Calu3 (cell line): ENCODE data around the gene MYO3B. TPM values are rescaled to one million over a fixed set of nuclear protein-coding genes. Genes with fewer than 3 reads are reported as not detected.

Source experiments
- BruUV-seq: library from RNA; stranded (reverse); fragments of 400-500 nt; replicated peaks from 2 replicates; lab custom pipeline; 2021; lab: Mats Ljungman, UMichigan
- CTCF ChIA-PET: fragments of 300-600 bp; sonication (Branson Sonifier 250); formaldehyde crosslinking; loops from one replicate; lab custom pipeline; 2022; ENCODE audit warnings: antibody characterized with exemption; lab: Charles Lee
- DNase-seq: peaks from one replicate; pipeline ENCODE4 v3.0.0; 2022
- H3K27ac Mint-ChIP-seq: one replicate; pipeline ENCODE4 v1.8.0; 2022; ENCODE audit warnings: mixed read lengths; ENCODE audit not compliant: unreplicated experiment
- H3K27me3 Mint-ChIP-seq: one replicate; pipeline ENCODE4 v1.8.0; 2022; ENCODE audit warnings: mixed read lengths; ENCODE audit not compliant: unreplicated experiment
- H3K36me3 Mint-ChIP-seq: one replicate; pipeline ENCODE4 v1.8.0; 2022; ENCODE audit warnings: mild to moderate bottlenecking, moderate library complexity, mixed read lengths; ENCODE audit not compliant: insufficient read depth, unreplicated experiment
- H3K4me1 Mint-ChIP-seq: one replicate; pipeline ENCODE4 v1.8.0; 2022; ENCODE audit warnings: mild to moderate bottlenecking, low read depth, mixed read lengths; ENCODE audit not compliant: unreplicated experiment
- H3K4me3 Mint-ChIP-seq: one replicate; pipeline ENCODE4 v1.8.0; 2022; ENCODE audit warnings: mild to moderate bottlenecking, low read depth, moderate library complexity, mixed read lengths; ENCODE audit not compliant: unreplicated experiment
- H3K9me3 Mint-ChIP-seq: one replicate; pipeline ENCODE4 v1.8.0; 2022; ENCODE audit warnings: low read depth, mixed read lengths; ENCODE audit not compliant: unreplicated experiment
- CTCF ChIP-seq: fragments of 200-600 bp; IDR thresholded peaks from one replicate; pipeline ENCODE4 v1.8.0; 2022; ENCODE audit warnings: antibody characterized with exemption; ENCODE audit not compliant: unreplicated experiment
- intact Hi-C: fragments of 100-400 bp; cut with micrococcal nuclease; formaldehyde crosslinking; loops from one replicate; pipeline ENCODE4 v1.10.0; 2022; ENCODE audit not compliant: unreplicated experiment
- total RNA-seq: library from RNA; stranded (reverse); gene quantifications from 2 replicates; pipeline ENCODE4 v1.2.3, GENCODE V29; 2022

MYO3B gene
- total RNA-seq, 1 experiment from 2014 or later, result 5.0 TPM

GRCh38 chr2:170156592-170156991, 21.4 kb upstream of the MYO3B start:
- no peak for DNase-seq
- CTCF ChIA-PET, result interaction anchor here (0.7 to 0.8 kb wide), 2 partner anchors 9 to 15 kb away, joined by 3 to 4 read pairs; no protein-coding TSS in a partner anchor
- intact Hi-C loops, result loop anchor here (5.0 to 10.0 kb wide), 2 partner anchors 34 to 142 kb away; no protein-coding TSS in a partner anchor
- no peak for TF ChIP-seq CTCF
- no TSS peak for BruUV-seq
- Mint-ChIP-seq H3K36me3 (no peaks in the 10 kb centered on the region), H3K9me3 (no peaks in the 10 kb centered on the region), H3K4me1 (peaks cover 45% of the 10 kb centered on the region), H3K27ac (no peak overlapping the region), H3K27me3 (no peaks in the 10 kb centered on the region), H3K4me3 (no peak overlapping the region)

- DNase-seq, result peak; percentile 18
- H3K4me1 Mint-ChIP-seq, result peaks cover 51% of the 10 kb centered on the region
- H3K9me3 Mint-ChIP-seq, result no peaks in the 10 kb centered on the region
- no peak for TF ChIP-seq CTCF
- H3K27me3 Mint-ChIP-seq, result no peaks in the 10 kb centered on the region
- no peak overlapping the region for H3K27ac Mint-ChIP-seq
- CTCF ChIA-PET, result interaction anchor here (0.7 kb wide), 1 partner anchor 10 kb away, joined by 4 read pairs; no protein-coding TSS in a partner anchor
- no peak overlapping the region for H3K4me3 Mint-ChIP-seq
- BruUV-seq, result no TSS peak
- intact Hi-C loops, result loop anchor here (5.0 to 10.0 kb wide), 2 partner anchors 35 to 142 kb away; no protein-coding TSS in a partner anchor
- no peaks in the 10 kb centered on the region for H3K36me3 Mint-ChIP-seq
Observed at GRCh38 chr2:170157025-170157684, 20.8 kb upstream of the MYO3B start.

- Mint-ChIP-seq H3K27ac (no peak overlapping the region), H3K4me1 (peaks cover 54% of the 10 kb centered on the region), H3K9me3 (no peaks in the 10 kb centered on the region), H3K36me3 (no peaks in the 10 kb centered on the region), H3K4me3 (no peak overlapping the region), H3K27me3 (no peaks in the 10 kb centered on the region)
- BruUV-seq, result no TSS peak
- TF ChIP-seq CTCF, result no peak
- intact Hi-C loops, result loop anchor here (5.0 to 10.0 kb wide), 2 partner anchors 37 to 144 kb away; no protein-coding TSS in a partner anchor
- DNase-seq, result no peak
- CTCF ChIA-PET, result no interaction called here
Observed at GRCh38 chr2:170159060-170159459, 18.9 kb upstream of the MYO3B start.

- TF ChIP-seq CTCF, result no peak
Observed at GRCh38 chr2:170161516-170162270, 16.3 kb upstream of the MYO3B start.

More at GRCh38 chr2:170161516-170162270, 16.3 kb upstream of the MYO3B start:
- H3K36me3 Mint-ChIP-seq, result no peaks in the 10 kb centered on the region
- no peaks in the 10 kb centered on the region for H3K27me3 Mint-ChIP-seq
- peaks cover 32% of the 10 kb centered on the region for H3K4me1 Mint-ChIP-seq
- intact Hi-C loops, result no loop called here
- no peak for DNase-seq
- no peak overlapping the region for H3K27ac Mint-ChIP-seq
- no TSS peak for BruUV-seq
- H3K9me3 Mint-ChIP-seq, result no peaks in the 10 kb centered on the region
- CTCF ChIA-PET, result interaction anchor here (1.4 kb wide), 1 partner anchor 17 kb away, joined by 8 read pairs; no protein-coding TSS in a partner anchor
- H3K4me3 Mint-ChIP-seq, result no peak overlapping the region
